ENCODE measurements around the gene TNNI2.

TNNI2 gene

DNA sequence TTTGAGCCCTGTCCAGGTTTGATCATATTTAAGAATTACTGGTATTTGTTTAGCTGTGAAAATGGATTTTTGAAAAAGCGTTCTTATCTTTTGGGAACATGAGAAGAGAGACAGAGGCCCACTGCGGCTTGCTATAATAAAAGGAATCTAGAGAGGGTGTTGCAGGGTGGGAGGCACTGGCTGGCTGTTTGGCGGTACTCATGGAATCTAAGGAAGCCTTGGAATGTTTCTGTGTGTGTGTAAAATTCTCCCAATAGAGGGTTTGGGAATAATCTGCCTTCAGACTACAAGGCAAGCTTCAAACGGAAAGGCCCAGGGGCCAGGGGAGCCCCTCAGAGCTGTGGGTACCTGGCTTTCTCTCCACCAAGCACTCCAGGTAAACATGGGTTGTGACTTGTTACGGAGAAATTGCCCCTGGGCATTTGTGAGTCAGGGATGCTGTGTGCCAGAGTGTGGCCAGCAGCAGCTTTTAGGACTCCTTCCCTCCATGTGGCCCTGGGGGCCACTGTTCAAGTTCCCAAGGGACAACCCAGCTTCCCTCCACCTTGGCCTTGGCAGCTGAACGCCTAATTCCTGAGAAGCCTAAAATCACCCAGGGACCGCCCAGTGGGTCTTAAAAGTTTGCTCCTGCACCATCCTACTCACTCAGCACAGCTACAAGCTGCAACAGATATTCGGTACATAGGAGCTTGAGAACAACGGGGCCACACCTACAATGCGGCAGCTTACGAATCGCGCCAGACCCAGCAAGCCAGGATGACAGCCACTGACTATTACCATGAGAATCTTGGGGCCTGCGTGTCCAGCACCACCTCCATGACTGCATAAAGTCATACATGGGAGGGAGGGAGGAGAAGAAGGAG is 18.1 kb upstream of the TNNI2 start:
- no peak for DNase-seq

DNA sequence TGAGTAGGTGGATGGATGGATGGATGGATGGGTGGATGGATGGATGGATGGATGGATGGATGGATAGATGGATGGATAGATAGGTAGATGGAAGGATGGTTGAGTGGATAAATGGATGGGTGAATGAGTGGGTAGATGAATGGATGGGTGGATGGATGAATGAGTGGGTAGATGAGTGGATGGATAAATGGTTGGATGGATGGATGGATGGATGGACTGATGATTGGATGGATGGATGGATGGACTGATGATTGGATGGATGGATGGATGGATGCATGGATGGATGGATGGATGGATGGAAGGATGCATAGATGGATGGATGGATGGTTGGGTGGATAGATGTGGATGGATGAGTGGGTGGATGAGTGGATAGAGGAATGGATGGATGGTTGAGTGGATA is 17.2 kb upstream of the TNNI2 start:
- DNase-seq = no peak

DNA sequence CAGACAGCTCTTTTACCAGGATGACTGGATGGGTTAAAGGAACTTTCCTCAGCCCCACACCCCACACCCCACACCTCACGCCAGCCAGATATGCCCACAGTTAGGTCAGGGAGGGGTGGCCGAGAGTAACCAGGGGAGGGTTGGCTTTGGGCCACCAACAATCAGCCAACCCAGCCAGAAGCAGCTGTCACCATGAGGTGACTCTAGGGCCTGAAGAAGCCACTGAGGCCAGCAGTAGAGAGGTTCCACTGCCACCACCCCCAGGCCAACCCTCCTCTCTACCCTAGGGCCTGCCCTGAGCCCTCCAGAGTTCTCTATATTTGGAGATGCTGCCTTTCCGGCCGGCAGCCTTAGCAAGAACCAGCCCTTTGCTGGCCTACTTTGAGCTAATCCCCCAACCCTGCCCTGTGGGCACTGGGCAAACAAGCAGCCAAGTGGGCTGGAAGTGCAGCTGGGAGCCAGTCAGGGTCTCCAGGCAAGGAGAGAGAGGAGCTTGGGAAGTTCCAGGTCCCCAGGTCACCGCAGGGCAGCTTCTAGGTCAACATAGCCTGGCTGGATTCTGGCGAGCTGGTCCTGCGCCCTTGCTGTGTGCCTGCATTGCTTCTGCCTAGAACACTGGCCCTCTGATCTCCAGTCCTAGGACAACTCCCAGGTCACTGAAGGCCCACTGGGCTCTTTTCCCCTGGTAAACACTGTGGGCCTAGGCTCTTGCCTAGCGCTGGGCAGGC is 16.0 kb upstream of the TNNI2 start:
- no peak for DNase-seq

DNA sequence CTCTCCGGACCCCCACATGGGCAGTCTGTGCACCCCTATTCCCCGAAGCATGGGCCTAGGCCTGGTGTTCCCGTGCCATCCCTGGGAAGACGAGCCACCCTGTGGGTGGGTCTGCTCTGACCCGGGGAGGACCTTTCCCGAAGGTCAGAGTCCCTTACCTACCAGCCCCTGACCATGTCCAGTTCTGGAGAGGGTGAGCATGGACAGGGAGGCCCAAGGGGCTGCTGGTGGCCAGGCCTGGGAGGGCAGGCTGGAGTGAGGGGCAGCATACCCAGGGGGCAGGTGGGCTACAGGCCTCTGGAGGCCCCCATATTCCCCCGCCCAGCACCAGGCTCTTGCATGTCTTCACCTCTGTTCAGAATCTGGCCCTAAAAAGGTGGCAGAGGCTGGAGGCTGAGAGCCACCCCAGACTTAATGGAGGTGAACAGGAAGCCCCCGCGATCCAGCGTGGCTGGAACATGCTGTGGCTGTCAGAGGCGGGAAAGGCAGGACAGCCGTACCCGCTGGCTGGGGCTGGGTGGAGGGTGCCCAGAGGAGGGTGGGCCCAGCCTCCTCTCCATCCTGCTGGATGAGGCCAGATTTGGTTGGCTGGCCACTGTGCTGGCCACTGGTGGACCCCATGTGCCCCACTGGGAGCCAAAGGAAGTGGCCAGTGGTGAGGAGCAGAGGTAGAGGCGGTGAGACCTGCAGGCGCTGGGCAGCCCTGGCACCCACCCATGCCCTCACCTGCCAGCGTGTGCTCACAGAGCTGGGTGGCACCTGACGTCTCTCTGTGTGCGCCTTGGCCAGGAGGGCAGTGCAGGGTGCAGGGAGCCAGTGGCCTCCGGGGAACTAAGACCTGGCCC is 15.2 kb upstream of the TNNI2 start:
- DNase-seq = no peak

DNA sequence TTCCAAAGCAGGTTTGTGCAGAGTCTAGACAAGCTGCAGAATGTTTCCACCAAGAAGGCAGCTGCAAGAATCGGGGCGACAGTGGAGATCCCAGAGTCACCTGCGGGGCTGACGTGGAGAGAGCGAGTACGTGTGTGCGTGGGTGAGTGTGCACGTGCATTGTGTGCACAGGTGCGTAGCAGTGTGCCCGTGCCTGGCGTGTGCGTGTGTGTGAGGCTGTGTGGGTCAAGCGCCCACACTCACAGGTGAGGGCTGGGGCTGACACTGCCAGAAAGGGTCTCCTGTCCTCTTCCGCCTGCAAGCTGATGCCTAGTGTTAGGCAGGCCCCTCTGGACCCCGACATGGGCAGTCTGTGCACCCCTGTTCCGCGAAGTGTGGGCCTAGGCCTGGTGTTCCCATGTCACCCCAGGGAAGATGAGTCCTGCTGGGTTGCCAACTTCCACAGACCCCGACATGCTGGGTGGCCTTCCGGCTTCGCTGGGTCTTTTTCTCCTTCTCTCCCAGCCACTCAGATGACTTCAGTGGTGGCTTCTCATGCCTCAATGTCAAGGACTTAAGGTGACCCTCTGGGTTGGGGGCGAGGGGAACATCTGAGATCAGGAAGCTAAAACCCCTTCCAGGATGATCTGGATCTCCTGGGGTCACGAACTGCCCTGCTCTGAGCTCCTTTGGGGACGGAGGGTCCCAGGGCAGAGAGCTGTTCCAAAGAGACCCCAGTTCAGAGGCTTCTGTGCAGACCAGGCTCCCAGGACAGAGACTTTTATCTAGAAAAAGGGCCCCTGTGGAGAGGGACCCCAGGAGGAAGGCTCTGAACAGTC is 14.4 kb upstream of the TNNI2 start:
- no peak for DNase-seq

DNA sequence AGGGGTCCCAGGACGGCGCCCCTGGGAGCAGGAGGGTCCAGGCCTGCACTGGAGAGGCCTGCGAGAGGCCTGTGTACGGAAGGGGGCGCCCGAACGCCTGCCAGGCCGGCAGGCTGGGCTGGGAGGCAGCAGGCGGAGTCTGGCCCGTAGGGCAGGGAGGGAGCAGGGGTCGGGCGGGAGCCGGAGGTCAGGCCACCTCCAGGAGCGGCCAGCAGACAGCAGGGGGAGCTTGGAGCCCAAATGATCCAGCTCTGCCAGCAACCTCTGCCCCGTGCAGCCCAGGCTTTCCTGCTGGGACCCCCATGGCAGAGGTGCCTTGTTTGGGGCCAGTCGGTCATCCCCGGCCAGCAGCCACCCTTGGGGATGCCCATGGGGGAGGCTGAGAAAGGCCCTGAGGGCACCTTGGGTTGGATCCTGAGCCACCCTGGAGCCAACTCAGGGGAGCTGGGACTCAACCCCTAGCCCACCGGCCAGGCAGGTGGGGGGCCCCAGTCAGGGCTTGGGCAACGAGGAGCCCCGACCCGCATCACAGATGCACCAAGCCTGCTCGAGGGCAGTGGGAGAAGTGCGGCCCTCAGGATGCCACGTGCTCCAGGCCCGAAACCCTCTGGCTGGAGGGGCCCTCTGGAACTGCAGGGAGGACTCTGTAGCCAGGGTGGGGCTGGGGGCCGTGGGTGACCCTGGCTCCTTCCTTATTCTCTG is 13.6 kb upstream of the TNNI2 start:
- peak in 1 of 56 donors; percentile 6 for DNase-seq

DNA sequence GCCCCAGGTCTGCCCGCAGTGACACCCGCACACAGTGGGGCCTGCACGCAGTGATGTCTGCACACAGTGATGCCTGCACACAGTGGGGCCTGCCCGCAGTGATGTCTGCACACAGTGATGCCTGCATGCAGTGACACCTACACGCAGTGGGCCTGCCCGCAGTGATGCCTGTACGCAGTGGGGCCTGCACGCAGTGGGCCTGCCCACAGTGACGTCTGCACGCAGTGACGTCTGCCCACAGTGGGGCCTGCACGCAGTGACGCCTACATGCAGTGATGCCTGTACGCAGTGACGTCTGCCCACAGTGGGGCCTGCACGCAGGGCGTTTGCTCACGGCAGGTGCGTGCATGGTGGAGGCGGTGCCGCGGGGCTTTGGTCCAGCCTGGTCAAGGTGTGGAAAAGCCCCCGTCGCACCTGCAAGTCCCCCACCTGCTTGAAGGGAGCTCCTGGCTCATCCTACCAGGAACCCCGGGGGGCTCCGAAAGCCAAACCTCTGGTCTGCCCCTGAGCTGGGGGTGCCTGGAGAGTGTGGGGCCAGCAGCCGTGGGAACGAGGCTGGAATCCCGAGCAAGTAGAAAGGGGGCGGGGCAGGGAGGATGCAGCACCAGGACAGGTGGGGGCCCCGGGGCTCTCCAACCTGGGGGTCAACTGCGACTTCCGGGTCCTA is 12.9 kb upstream of the TNNI2 start:
- DNase-seq = no peak

DNA sequence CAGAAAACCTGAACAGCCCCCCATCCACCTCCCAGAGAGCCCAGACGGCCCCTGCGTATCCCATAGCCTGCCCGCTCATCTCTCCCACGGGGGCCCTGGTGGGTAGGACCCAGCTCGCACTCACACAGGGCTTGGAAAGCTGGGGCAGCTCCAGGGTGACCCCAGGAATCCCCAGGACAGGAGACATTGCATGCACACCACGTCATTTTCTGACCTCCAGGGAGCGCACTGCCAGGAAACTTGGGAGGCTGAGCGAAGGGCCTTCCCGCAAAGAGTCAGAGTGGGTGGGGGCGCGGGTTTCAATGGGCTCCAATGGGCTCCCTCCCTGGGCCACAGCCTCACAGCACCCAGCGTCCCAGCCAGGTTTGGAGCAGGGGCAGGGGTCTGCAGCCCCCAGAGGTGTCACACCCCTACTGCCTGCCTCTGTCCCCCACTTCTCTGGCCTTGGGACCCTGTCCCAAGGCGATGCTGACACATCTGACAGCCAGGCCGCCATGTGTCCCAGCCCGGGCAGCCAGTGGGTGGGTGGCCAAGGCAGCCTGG is 12.2 kb upstream of the TNNI2 start:
- DNase-seq = peak in 1 of 56 donors; percentile 19

DNA sequence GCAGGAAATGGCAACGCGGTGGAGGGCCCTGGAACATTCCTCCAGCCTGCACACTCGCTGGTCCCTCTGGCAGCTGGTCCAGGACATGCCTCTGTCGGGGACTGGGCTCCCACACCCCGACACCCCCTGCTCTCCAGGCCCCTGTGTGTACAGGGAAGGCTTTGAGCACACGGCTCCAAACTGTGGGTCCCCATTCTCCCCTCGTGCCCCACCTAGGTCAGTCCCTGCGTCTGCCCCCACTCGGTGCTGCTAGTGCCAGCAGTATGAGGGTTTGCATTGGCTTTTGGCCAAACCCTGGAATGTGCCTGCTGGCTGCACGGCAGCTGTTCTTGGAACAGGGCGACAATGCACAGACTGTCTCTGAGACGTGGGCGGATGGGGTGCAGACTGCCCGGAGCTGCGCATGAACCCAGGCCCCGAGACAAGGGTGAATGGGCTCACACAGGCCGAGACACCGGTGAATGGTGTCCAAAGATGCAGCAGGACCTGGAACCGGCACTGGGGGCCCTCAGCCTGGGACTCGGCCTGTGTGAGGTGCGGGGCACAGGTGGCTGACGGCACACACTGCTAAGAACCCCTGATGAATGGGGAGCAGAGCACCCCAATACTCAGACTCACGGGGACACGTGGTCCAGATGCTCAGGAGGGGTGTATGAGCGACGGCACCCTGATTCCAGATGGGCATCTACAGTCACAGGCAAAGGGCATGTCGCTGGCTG is 11.5 kb upstream of the TNNI2 start:
- DNase-seq = peak in 38 of 56 donors; percentile 13 to 83 (median 52)

DNA sequence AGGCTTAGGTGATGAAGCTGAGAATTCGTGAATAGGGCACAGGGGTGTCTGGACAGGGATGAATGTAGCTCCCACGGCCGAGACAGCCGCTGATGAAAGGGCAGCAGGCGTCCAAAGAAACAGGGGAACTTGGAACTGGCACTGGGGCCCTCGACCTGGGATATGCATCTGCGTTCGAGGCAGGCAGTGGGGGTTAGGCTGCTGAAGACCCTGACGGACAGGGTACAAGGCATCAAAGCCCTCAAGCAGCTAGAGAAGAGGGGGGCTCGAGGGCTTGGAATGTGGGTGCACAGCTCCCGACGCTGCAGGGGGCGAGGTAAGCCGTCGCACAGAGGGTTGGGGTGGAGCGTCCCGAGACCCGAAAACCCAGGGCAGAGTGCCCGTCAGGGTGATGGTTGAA is 10.8 kb upstream of the TNNI2 start:
- DNase-seq = no peak

DNA sequence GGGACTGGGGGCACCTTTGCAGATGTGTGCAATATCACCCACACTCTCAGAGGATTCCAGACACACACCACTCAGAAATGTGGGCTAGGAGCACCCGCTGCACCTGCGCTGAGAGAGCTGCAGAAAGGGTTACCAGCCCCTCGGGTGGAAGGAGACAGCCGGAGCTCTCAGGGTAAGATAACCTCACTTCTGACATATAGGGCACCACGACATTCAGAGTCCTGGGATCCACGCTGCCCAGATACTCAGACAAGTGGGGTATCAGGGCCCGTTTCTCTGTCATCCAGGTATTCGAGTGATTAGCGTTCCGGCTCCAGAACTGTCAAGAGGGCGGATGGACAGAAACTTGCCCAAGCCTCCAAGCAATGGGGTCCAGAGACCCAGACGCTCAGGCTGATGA is 10.2 kb upstream of the TNNI2 start:
- no peak for DNase-seq

DNA sequence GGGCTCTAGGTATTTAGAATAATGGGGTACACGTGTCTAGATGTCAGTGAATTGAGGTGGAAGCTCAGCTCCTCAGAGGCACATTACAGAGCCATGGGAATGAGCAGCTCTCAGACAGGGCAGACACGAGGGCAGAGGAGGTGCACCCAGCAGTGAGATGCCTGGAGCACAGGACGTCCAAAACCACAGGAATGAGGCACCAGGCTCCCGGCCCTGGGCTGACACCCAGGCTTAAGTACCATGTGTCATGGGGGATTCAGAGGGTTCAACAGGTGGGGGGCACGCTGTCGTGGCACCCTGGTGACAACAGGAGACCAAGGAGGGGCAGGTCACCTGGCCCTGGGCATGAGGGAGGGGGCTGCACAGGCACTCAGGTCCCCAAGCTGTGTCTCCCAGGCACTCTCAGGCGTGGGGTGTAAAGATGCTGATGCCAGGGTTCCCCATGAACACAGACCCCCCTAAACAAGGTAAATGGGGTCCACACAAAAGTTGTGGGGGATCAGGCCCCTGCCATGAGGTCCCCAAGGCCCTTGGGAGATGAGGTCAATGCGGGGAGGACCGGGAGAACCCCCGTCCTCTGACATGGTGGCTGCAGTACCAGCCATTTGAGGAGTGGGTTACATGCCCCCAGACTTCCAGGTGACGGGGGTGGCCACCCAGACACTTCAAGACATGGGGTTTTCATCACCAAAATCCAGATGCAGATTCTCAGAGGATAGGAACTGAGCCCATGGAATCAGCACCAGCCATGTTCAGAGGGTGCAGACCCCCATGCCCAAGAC is 9.6 kb upstream of the TNNI2 start:
- no peak for DNase-seq

DNA sequence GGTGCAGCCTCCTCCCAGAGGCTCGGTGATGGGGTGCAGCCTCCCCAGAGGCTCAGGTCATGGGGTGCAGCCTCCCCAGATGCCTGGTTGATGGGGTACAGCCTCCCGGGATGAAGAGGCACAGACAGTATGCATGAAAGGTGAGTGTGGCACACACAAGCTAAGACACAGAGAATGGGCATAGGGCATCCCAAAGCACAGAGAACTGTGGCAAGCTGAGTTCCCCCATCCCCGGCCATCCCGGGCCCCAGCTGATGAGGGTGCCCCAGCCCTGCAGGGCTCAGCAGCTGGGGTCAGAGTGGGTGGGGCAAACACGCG is 8.8 kb upstream of the TNNI2 start:
- DNase-seq = no peak

DNA sequence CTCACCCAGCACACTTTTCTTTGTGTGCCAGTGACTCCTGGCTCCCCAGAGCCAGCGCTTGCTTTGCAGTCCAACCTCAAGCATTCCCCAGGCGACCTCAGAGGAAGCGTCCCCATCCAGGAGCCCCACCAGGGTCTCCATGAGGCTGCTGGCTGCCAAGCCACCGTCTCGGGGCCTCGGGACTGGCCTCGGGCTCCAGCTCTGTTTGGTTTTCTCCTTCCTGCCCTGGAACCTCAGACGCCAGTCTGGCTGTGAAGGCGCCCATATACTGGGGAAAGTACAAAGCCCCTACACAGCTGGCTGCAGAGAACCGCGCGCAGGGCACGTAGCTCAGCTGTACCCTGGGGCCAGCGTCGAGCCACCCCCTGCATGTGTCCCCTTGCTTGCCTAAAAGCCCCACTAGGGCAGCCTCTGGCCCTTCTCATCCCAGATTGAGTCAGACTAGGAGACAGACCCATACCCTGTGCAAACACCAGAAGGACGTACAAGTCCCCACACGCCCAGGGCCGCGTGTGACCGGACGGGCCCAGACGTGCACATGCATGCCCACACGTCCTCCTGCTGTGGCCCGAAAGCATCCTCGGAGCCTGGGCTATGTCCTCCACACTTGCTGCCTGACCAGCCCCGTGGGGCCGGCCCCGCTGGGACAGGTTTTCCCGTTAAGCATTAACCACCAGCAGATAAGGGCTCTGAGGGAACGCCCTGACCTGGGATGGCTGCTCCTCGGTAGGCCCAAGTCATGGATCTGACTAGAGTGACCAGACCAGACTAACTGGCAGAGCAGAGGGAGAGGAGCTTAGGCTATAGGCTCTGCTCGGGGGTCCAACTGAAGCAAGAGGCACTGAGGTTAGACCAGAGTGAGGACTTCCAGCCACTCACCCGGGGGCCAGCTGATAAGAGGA is 8.2 kb upstream of the TNNI2 start:
- DNase-seq = no peak

DNA sequence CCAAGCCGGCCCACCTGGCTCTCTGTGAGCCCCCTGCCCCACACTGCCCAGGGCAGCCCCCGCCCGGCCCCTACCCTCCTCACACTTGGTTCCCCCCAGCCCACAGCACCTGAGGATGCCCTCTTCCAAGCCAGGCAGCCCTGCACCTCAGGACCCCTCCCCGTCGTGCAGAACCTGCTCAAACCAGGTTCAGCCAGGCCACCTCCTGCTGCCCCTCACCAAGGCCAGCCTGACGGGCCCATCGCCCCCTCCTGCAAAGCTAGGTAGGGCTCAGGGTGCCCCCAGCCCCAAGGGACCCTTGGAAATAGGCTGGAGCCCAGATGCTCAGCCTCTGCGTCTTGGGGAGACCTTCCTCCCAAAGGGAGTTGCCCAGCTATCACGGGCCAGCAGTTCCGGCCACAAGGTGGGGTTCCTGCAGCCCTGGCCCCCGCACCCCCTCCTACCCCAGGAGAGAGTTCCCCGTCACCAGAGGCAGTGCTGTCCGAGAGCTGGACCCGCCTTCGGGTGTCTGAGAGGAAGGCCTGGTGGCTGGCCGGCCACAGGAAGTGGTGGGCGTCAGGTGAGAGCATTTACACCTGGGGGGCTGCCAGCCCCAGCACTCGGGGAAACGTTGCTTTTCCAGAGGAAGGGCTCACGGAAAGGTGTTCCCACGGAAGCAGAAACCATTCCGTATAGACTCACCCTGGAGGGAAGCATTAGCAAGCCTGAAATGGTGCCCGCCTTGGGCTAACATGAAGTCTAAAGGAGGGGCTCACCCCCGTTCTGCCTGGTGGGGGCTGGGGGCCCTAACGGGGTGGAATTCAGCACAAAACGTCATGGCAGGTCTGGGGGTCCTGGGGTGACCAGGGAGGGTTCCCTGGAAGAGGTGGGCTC is 7.2 kb upstream of the TNNI2 start:
- DNase-seq = no peak

Measured in amygdala (tissue), 56 donors.